Kidney (tissue), 14 donors: ENCODE measurements around the gene ZNRF3. TPM values are rescaled to one million over a fixed set of nuclear protein-coding genes. Genes with fewer than 3 reads are reported as not detected.

Experiments
- DNase-seq, 5 donors: peaks; one replicate each; pipeline ENCODE4 v3.0.0-alpha.2; 2013 to 2020
- FAIRE-seq: peaks from 2 replicates; lab custom pipeline; 2012; peaks lifted over from hg19 to GRCh38; lab: Jason Lieb, UNC
- H3K27ac ChIP-seq, 2 donors: one replicate each; pipeline ENCODE4 v1.7.0; 2013; ENCODE audit warnings: low read depth in 2 of 2, low read length in 2 of 2, inconsistent platforms in 1 of 2
- H3K27me3 ChIP-seq: one replicate; pipeline ENCODE4 v1.7.1; 2013; ENCODE audit warnings: low read length, inconsistent platforms; ENCODE audit not compliant: control insufficient read depth, insufficient read depth
- H3K36me3 ChIP-seq, 3 donors: one replicate each; pipeline versions ENCODE4 v1.7.0 to v1.7.1; 2013; ENCODE audit warnings: low read length in 3 of 3, control low read depth in 1 of 3, inconsistent platforms in 1 of 3; ENCODE audit not compliant: insufficient read depth in 3 of 3, control insufficient read depth in 2 of 3
- H3K4me1 ChIP-seq, 3 donors: one replicate each; pipeline versions ENCODE4 v1.7.0 to v1.7.1; 2013; ENCODE audit warnings: low read length in 3 of 3, inconsistent platforms in 1 of 3, low read depth in 1 of 3; ENCODE audit not compliant: control insufficient read depth in 2 of 3, insufficient read depth in 2 of 3
- H3K4me3 ChIP-seq, 3 donors: one replicate each; pipeline versions ENCODE4 v1.7.0 to v1.8.1; 2013; ENCODE audit warnings: low read length in 3 of 3, control low read depth in 1 of 3, inconsistent platforms in 1 of 3
- H3K9ac ChIP-seq, 3 donors: one replicate each; pipeline versions ENCODE4 v1.7.0 to v1.7.1; 2013; ENCODE audit warnings: low read length in 3 of 3, control low read depth in 1 of 3, inconsistent platforms in 1 of 3
- H3K9me3 ChIP-seq, 3 donors: one replicate each; pipeline versions ENCODE4 v1.7.0 to v1.7.1; 2013; ENCODE audit warnings: low read length in 3 of 3, control low read depth in 1 of 3, inconsistent platforms in 1 of 3; ENCODE audit not compliant: control insufficient read depth in 2 of 3, insufficient read depth in 1 of 3
- CTCF ChIP-seq: IDR thresholded peaks from 3 replicates; pipeline ENCODE4 v1.5.1; 2012; ENCODE audit warnings: mild to moderate bottlenecking, moderate library complexity, borderline replicate concordance; ENCODE audit not compliant: insufficient read depth; ENCODE audit errors: extremely low read depth
- intact Hi-C: fragments of 100-400 bp; cut with DNase I; formaldehyde crosslinking; loops from one replicate; pipeline ENCODE4 v1.11.1; 2022
- polyA plus RNA-seq: library from polyadenylated mRNA; stranded (reverse); fragments of 350-450 nt; fragmentation: Illumina TruSeq; extraction: RNeasy Lipid Tissue Mini Kit (QIAGEN cat#74804); gene quantifications from one replicate; pipeline ENCODE4 v1.2.3, GENCODE V29; 2014; ENCODE audit warnings: low read depth, low replicate concordance; ENCODE audit not compliant: insufficient read depth
- total RNA-seq: library from RNA; stranded (reverse); fragmentation: NEBNext Ultra II Directional; extraction: Animal tissue kit (Norgen Biotek cat#: 25700); gene quantifications from one replicate; pipeline ENCODE4 v1.2.1, GENCODE V29; 2021
- donor health status: control.
- donor health status: control.
- donor health status: control.
- donor health status: control.
- donor health status: control.
- donor health status: DM: yes; HTN: yes; CAD: no.
- donor health status: Normal renal cell carcinoma (clear cell type).

ZNRF3 gene
- total and polyA plus RNA-seq, 2 donors from 2014 or later = 6.8 to 24.4 TPM

DNA sequence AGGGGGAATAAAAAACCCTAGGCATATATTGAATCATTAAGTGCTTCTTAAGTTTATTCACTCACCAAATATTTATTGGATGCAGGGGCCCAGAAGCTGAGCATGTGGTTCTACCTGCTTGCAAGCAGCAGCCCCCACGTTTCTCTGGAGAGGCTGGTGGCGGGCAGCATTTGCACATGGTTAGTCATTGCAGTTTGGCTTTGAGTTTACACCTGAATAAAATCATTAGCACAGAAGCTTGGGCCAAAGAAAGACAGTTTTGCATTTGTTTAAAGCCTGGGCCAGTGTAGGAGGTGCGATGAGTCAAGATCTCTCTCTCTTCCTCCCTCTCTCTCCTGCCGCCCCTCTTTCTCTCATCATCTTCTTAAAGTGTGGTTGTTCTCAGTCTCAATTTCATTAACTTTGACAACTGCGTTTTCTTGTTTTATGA, 105.7 kb downstream of the ZNRF3 start:
- no peak for TF ChIP-seq CTCF
- peaks cover 0 to 3% (median 0%) of the 10 kb centered on the region in 3 donors for H3K36me3 ChIP-seq
- peaks cover 0 to 4% (median 0%) of the 10 kb centered on the region in 3 donors for H3K9me3 ChIP-seq
- intact Hi-C loops = no loop called here
- no peaks in the 10 kb centered on the region for H3K27me3 ChIP-seq
- H3K4me1 ChIP-seq = peaks cover 0 to 26% (median 9%) of the 10 kb centered on the region in 3 donors
- no peak overlapping the region for H3K9ac ChIP-seq
- DNase-seq (peak in 3 of 5 donors; percentile 14 to 70 (median 31)), FAIRE-seq (no peak)
- peak overlapping the region in 1 of 2 donors; percentile 38 for H3K27ac ChIP-seq
- no peak overlapping the region for H3K4me3 ChIP-seq

GRCh38 chr22:28989484-28989883, 106.1 kb downstream of the ZNRF3 start:
- H3K9ac ChIP-seq = no peak overlapping the region
- H3K4me3 ChIP-seq = no peak overlapping the region
- intact Hi-C loops = no loop called here
- FAIRE-seq = no peak
- peaks cover 0 to 22% (median 5%) of the 10 kb centered on the region in 3 donors for H3K4me1 ChIP-seq
- H3K27me3 ChIP-seq = no peaks in the 10 kb centered on the region
- H3K9me3 ChIP-seq = peaks cover 0 to 4% (median 0%) of the 10 kb centered on the region in 3 donors
- DNase-seq = peak in 4 of 5 donors; percentile 27 to 72 (median 51)
- no peak for TF ChIP-seq CTCF
- peaks cover 0 to 3% (median 0%) of the 10 kb centered on the region in 3 donors for H3K36me3 ChIP-seq
- H3K27ac ChIP-seq = peak overlapping the region; percentile 5 to 38

GRCh38 chr22:28989912-28990311, 106.5 kb downstream of the ZNRF3 start:
- Histone ChIP-seq H3K9me3 (peaks cover 0 to 4% (median 0%) of the 10 kb centered on the region in 3 donors), H3K27ac (peak overlapping the region in 1 of 2 donors; percentile 5), H3K36me3 (peaks cover 0 to 3% (median 0%) of the 10 kb centered on the region in 3 donors), H3K4me1 (peaks cover 0 to 18% (median 2%) of the 10 kb centered on the region in 3 donors), H3K9ac (no peak overlapping the region), H3K27me3 (no peaks in the 10 kb centered on the region), H3K4me3 (no peak overlapping the region)
- intact Hi-C loops = no loop called here
- DNase-seq (peak in 1 of 5 donors; percentile 47), FAIRE-seq (no peak)
- TF ChIP-seq CTCF = no peak
